GM12873 (cell line): ENCODE results near the gene PDE10A.

Source experiments
- CTCF ChIP-seq: IDR thresholded peaks from 2 replicates; pipeline ENCODE4 v1.5.1; 2012; ENCODE audit warnings: low read depth, mild to moderate bottlenecking, moderate library complexity, low read length, control low read depth; ENCODE audit not compliant: insufficient read depth; ENCODE audit errors: missing control alignments

The PDE10A gene

DNA sequence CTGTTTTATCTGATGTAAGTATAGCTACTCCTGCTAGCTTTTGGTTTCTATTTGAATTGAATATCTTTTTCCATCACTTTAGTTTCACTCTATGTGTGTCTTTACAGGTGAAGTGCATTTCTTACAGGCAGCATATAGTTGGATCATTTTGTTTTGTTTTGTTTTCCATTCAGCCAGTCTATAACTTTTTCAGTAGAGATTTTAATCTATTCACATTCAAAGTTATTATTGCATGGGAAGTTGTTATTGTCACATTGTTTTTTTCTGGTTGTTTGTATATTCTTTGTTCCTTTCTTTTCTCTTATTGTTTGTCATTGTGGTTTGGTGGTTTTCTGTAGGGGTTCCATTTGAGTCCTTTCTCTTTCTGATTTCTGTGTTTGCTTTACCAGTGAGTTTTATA, 151.2 kb downstream of the PDE10A start:
- no peak for TF ChIP-seq CTCF

DNA sequence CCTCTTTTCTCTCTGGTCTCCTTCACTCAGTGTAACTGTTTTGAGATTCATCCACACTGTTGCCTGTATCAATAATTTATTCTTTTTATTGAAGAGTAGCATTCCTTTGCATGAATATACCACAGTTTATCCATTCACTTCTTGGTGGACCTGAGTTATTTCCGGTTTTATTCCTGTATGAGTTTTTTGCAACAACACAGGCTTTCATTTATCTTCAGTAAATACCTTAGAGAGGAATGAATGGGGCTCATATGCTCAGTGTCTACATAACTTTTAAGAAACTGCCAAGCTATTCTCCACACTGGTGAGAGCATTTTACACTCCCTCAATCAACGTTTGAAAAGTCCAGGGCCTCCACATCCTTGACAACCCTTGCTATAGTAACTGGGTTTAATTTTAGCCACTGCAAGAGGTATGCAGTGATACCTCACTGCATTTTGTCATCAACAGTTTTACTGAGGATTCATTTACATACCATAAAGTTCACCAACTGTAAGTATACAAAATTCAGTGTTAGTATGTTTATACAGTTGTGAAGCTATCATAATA, 154.6 kb downstream of the PDE10A start:
- no peak for TF ChIP-seq CTCF

GRCh38 chr6:165506657-165507056, 156.4 kb downstream of the PDE10A start:
- TF ChIP-seq CTCF: no peak

DNA sequence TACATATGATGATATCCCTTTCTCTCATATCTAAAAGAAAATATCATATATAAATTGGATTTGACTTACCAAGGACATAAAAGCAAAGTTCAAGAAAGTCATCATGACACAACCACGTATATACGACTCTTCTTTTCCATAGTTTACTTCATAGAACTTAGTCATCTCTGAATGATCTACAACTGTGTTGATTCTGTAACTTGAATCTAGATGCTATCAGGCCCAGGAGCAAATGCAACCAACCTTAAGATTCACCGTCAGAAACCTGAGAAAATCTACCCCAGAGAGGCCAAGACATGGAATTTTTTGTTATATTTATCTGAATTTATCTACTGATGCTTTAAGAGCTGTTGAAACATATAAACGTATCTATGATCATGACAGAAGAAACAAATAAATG, 165.6 kb downstream of the PDE10A start:
- no peak for TF ChIP-seq CTCF

DNA sequence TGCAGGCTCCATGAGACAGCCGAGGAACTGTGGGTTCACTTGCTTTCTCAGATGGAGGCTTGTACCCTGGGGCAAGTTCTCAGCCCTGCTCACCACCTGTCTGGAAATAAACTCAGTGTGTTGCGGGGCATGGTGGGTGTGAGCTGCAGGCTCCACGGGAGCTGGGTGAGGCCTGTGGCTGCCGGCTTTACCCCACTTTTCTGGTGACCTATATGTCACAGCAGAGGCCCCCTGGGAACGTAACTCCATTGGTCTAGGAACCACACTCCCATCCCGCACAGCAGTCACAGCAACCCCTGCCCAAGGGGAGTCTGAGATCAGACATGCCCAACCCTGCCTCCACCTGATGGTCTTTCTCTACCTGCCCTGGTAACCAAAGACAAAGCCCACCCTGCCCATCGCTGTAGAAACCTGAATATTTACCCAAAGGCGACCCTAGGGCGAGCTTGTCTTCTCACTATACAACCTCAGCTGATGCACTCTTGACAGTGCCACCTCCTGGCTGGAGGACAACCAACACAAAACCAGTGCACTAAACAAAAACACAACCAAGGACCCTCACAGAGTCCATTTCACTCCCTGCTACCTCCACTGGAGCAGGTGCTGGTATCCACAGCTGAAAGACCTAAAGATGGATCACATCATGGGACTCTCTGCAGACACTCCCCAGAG, 174.3 kb downstream of the PDE10A start:
- no peak for TF ChIP-seq CTCF

- no peak for TF ChIP-seq CTCF
Observed at GRCh38 chr6:165487950-165488349, 175.1 kb downstream of the PDE10A start.

DNA sequence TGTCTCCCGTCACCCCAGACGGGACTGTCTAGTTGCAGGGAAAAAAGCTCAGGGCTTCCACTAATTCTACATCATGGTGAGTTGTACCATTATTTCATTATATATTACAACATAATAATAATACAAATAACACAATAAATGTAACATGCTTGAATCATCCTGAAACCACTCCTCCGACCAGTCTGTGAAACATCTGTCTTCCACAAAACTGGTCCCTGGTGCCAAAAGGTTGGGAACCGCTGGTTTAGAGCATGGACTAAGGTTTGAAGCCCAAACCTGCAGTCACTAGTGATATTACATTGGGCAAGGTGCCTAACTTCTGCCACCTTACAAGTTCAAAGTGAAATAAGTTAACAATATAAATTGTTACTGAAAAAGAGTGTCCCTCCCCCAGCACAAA, 175.7 kb downstream of the PDE10A start:
- no peak for TF ChIP-seq CTCF
